ENCODE data around the gene EHBP1.

Gene EHBP1

GRCh38 chr2:62785216-62785615 is 79.7 kb downstream of the EHBP1 start:
- TF ChIP-seq EZH2 (IDR thresholded peaks at IDR 0.05; ENCODE audit: borderline replicate concordance, low read length) (no peak), CTCF (IDR thresholded peaks at IDR 0.05; ENCODE audit: low read length) (no peak)
- no peak overlapping the region for H3K4me3 ChIP-seq (ENCODE audit: low read depth, low read length, poor library complexity, severe bottlenecking)
- no peak overlapping the region for H3K9ac ChIP-seq (ENCODE audit: low read length)
- H3K9me2 ChIP-seq (ENCODE audit: low read depth, low read length), result no peaks in the 10 kb centered on the region
- H4K20me1 ChIP-seq (ENCODE audit: insufficient read depth, low read length), result no peaks in the 10 kb centered on the region
- H3K36me3 ChIP-seq (ENCODE audit: insufficient read depth, low read length), result peaks cover 5% of the 10 kb centered on the region; the same call in 1 of the 2 replicates
- H3K27ac ChIP-seq (ENCODE audit: low read depth, low read length, poor library complexity, severe bottlenecking), result no peak overlapping the region
- H2AFZ ChIP-seq (ENCODE audit: low read length), result no peak overlapping the region
- no peaks in the 10 kb centered on the region for H3F3A ChIP-seq (ENCODE audit: insufficient read depth, low read length)
- H3K79me2 ChIP-seq (ENCODE audit: insufficient read depth, low read length), result no peaks in the 10 kb centered on the region
- no peaks in the 10 kb centered on the region for H3K4me1 ChIP-seq (ENCODE audit: insufficient read depth, low read length, severe bottlenecking)
- H3K9me3 ChIP-seq (ENCODE audit: low read length), result peaks cover 4% of the 10 kb centered on the region; the same call in 1 of the 2 replicates
- no peak overlapping the region for H3K4me2 ChIP-seq (ENCODE audit: low read length)
- no peaks in the 10 kb centered on the region for H3K27me3 ChIP-seq (ENCODE audit: insufficient read depth, low read length)

DNA sequence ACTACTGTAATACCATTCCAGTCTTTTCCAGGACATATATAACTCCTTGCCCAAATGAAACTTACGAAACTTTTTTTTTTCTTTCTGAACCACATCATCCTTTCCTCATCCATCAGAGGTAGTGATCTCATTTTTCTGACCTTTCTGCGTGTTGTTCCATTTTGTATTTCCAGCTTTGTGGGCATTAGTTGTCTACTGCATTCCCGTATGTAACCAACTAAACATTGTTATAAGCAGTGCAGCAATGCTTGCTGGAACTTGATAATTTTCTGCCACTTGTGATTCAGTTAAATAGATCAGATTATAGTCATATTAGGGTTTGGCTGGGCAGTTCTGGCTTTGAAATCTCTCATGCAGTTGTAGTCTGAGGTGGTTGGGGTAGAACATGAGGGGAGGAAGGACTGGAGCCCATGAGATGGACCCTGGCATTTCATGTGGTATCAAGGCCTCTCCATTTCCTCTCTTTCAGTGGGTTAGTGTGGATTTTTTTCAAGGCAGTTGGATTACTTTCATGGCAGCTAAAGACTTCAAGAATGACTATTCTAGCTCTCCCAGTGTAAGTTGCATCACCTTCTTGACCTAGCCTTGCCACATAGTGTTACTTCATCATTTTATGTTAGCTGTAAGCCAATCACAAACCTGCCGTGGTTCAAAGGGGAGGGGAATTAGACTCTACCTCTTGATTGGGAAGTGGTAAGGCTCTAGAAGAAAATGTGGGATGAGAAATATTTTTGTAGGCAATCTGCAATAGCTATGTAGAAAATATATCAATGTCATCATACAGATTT is 80.5 kb downstream of the EHBP1 start:
- no peaks in the 10 kb centered on the region for H3K9me2 ChIP-seq (ENCODE audit: low read depth, low read length)
- no peak overlapping the region for H3K4me3 ChIP-seq (ENCODE audit: low read depth, low read length, poor library complexity, severe bottlenecking)
- no peak for TF ChIP-seq EZH2 (IDR thresholded peaks at IDR 0.05; ENCODE audit: borderline replicate concordance, low read length)
- no peak for TF ChIP-seq CTCF (IDR thresholded peaks at IDR 0.05; ENCODE audit: low read length)
- H3K79me2 ChIP-seq (ENCODE audit: insufficient read depth, low read length), result no peaks in the 10 kb centered on the region
- no peaks in the 10 kb centered on the region for H4K20me1 ChIP-seq (ENCODE audit: insufficient read depth, low read length)
- no peaks in the 10 kb centered on the region for H3K27me3 ChIP-seq (ENCODE audit: insufficient read depth, low read length)
- H2AFZ ChIP-seq (ENCODE audit: low read length), result no peak overlapping the region
- H3K4me1 ChIP-seq (ENCODE audit: insufficient read depth, low read length, severe bottlenecking), result no peaks in the 10 kb centered on the region
- H3K4me2 ChIP-seq (ENCODE audit: low read length), result no peak overlapping the region
- H3K9ac ChIP-seq (ENCODE audit: low read length), result no peak overlapping the region
- peaks cover 4% of the 10 kb centered on the region; the same call in 1 of the 2 replicates for H3K9me3 ChIP-seq (ENCODE audit: low read length)
- no peaks in the 10 kb centered on the region for H3F3A ChIP-seq (ENCODE audit: insufficient read depth, low read length)
- H3K36me3 ChIP-seq (ENCODE audit: insufficient read depth, low read length), result peaks cover 5% of the 10 kb centered on the region; the same call in 1 of the 2 replicates
- no peak overlapping the region for H3K27ac ChIP-seq (ENCODE audit: low read depth, low read length, poor library complexity, severe bottlenecking)

GRCh38 chr2:62787386-62787785 is 81.9 kb downstream of the EHBP1 start:
- H3K4me2 ChIP-seq (ENCODE audit: low read length), result no peak overlapping the region
- H3K9me2 ChIP-seq (ENCODE audit: low read depth, low read length), result no peaks in the 10 kb centered on the region
- H2AFZ ChIP-seq (ENCODE audit: low read length), result no peak overlapping the region
- H3K79me2 ChIP-seq (ENCODE audit: insufficient read depth, low read length), result no peaks in the 10 kb centered on the region
- no peaks in the 10 kb centered on the region; the same call in 1 of the 2 replicates for H3K9me3 ChIP-seq (ENCODE audit: low read length)
- no peaks in the 10 kb centered on the region for H3K4me1 ChIP-seq (ENCODE audit: insufficient read depth, low read length, severe bottlenecking)
- no peaks in the 10 kb centered on the region for H4K20me1 ChIP-seq (ENCODE audit: insufficient read depth, low read length)
- peaks cover 5% of the 10 kb centered on the region; the same call in 1 of the 2 replicates for H3K36me3 ChIP-seq (ENCODE audit: insufficient read depth, low read length)
- no peak for TF ChIP-seq EZH2 (IDR thresholded peaks at IDR 0.05; ENCODE audit: borderline replicate concordance, low read length)
- peak; percentile 61; the same call in 1 of the 2 replicates for TF ChIP-seq CTCF (IDR thresholded peaks at IDR 0.05; ENCODE audit: low read length)
- H3K4me3 ChIP-seq (ENCODE audit: low read depth, low read length, poor library complexity, severe bottlenecking), result no peak overlapping the region
- H3K27ac ChIP-seq (ENCODE audit: low read depth, low read length, poor library complexity, severe bottlenecking), result no peak overlapping the region
- H3F3A ChIP-seq (ENCODE audit: insufficient read depth, low read length), result no peaks in the 10 kb centered on the region
- no peak overlapping the region for H3K9ac ChIP-seq (ENCODE audit: low read length)
- H3K27me3 ChIP-seq (ENCODE audit: insufficient read depth, low read length), result no peaks in the 10 kb centered on the region
